Right ventricle myocardium superior (tissue), 1 donor: ENCODE results near the gene ZSCAN5C. TPM values are rescaled to one million over a fixed set of nuclear protein-coding genes. Genes with fewer than 3 reads are reported as not detected.
"Not testable (repeated sequence)": the region's sequence is repeated elsewhere in the genome, so short reads cannot be mapped to it uniquely, and the experiment has no call there.

Experiments used
- ATAC-seq: fragments of 200-7000 bp; cut with Tn5 transposase; one replicate; pipeline ENCODE4 v1.9.1; 2020; ENCODE audit warnings: mild to moderate bottlenecking; ENCODE audit not compliant: poor library complexity
- DNase-seq: peaks from one replicate; pipeline ENCODE4 v3.0.0-alpha.2; 2020
- intact Hi-C: fragments of 100-400 bp; cut with DNase I; formaldehyde crosslinking; loops from one replicate; pipeline ENCODE4 v1.11.2; 2022
- total RNA-seq: library from RNA; stranded (reverse); fragmentation: NEBNext Ultra II Directional; extraction: Animal tissue kit (Norgen Biotek cat#: 25700); gene quantifications from one replicate; pipeline ENCODE4 v1.2.1, GENCODE V29; 2021
- donor health status: DM: no; HTN: yes; CAD: no; lungs with severe emphysema.

ZSCAN5C gene
- total RNA-seq, 1 donor from 2014 or later, result not detected

DNA sequence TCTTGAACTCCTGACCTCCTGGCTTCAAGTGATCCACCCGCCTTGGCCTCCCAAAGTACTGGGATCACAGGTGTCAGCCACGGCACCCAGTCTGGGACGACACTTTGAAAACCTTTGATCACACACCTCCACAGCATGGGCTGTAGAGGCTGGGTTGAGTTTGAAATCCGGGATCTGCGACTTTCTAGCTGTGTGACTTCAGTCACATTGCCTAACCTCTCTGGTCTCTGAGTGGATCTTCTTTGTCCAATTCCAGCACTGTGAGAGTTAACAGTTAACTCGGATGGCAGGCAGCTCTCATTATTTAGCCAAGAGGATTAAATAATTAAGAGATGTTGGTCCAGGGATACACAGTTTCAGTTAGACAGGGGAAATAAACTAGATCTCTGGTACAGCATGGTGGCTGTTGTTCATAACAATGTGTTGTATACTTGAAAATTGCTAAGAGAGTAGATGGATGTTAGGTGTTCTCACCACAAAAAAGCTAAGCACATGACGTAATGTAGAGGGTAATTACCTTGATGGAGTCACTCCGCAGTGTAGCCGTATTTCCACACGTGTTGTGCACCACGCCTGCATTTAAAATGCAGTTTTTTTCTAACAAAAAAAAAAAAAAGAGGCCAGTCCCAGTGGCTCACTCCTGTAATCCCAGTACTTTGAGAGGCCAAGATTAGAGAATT lies 24.4 kb upstream of the ZSCAN5C start:
- ATAC-seq, result no peak
- intact Hi-C loops, result no loop called here
- no peak for DNase-seq

DNA sequence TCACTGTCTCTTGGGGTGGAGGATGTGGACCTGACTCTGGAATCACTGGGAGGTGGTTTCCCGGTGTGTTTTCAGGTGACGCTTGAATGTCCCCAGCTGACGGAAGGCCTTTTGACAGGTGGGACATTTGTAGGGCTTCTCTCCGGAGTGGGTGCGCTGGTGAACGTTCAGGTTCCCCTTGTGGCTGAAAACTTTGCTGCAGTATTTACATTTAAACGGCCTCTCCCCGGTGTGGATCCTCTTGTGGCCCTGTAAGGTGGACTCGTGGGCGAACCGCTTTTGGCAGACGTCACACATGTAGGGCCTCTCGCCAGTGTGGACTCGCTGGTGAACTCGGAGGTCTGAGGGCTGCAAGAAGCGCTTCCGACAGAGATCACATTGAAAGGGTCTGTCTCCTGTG lies 12.3 kb upstream of the ZSCAN5C start:
- no peak for ATAC-seq
- DNase-seq, result no peak
- intact Hi-C loops, result no loop called here

DNA sequence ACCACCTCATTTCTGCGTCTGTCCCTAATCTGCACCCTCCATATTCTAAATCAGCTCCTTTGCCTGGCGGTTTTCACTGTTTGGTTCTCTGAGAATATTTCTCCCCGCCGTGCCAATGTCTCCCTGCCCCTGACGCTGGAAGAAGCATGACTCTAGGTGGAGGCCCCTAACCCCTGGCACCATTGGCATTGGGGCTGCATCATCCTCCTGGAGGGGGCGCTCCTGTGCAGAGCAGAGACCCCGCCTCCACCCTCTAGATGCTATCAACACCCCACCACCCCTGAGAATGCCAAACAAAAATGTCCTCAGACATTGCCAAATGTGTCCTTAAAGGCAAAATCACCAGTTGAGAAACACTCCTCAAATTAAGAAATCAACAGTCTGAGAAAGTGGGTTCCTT lies 11.0 kb upstream of the ZSCAN5C start:
- ATAC-seq (no peak), DNase-seq (no peak)
- intact Hi-C loops, result no loop called here

DNA sequence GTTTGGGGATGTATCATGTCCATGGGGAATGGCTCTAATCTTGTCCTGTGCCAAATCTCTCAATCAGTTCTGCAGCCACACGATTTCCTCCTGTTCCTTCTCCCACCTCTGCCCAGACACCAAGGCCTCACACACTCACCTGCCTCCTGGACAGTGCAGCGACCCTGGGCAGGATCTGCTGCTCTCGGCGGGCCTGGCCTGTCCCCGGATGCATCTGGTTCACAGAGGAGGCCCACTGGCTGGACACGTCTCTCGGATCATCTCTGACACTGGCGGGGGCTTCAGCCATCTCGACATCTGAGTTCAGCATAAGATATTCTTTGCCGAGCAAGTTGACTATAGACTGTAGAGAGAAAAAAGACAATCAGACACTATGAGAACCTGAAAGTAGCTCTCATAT lies 10.4 kb upstream of the ZSCAN5C start:
- DNase-seq (no peak), ATAC-seq (no peak)
- intact Hi-C loops, result no loop called here

DNA sequence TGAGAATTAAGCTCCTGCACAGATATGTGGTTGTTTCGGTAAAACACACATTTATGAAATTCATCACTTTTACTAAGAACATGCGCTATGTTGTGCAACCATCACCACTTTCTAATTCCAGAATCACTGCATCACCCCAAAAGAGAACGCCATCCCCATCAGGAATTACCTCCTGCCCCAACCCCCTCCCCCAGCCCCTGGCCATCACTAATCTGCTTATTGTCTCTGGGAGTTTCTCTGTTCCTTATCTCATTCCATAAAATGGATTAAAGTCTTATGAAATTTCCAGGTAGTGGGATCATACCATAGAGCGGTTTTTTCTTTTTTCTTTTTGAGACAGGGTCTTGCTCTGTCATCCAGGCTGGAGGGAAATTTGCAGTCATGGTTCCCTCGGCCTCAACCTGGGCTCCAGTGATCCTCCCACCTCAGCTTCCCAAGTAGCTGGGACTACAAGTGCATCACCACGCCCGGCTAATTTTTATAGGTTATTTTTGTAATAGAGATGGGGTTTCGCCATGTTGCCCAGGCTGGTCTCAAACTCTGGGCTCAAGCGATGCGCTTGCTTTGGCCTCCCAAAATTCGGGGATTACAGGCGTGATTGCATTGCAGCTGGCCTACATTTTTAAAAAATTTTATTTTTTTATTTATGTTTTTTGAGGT lies 8.0 kb upstream of the ZSCAN5C start:
- intact Hi-C loops, result no loop called here
- ATAC-seq, result no peak
- DNase-seq, result no peak

DNA sequence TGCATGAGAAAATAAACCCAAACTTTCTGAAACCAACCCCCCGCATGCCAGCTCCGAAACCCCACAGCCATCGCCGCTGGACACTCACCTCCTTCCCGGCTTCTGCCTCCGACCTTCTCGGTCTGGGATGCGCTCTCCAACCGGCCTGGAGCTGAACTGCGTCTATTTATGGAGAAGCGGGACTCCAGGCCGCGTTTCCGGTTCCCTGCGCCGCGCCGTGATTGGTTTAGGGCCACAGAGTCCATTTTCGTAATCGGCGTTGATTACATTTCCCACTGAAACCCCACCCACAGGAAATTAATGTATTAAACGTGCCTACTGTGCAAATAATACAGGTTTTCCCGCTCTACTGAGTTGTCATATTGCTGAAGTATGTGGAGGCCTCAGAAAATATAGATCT lies 4.4 kb upstream of the ZSCAN5C start, which contains the start of gene ZSCAN5B:
Gene ZSCAN5B (minus strand): TSS at position 138 of the 400 bp plus-strand sequence. CDS start 4,731 bp downstream, outside the sequence.
- DNase-seq, intact Hi-C loops, ATAC-seq: not testable (repeated sequence)

DNA sequence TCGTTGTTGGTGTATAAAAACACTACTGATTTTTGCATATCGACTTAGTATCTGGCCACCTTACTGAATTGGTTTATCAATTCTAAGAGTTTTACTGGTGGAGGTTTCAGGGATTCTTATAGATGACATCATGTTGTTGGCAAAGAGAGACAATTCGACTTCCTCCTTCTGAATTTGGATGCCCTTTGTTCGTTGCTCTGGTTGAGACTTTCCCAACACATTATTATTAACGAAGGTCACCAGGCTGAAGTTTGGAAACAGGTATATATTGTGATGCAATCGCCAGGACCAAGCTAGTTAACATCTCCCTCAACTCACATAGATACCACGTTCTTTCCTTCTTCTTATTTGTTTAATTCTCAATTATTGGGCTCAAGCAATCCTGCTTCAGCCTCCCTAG lies 2.4 kb upstream of the ZSCAN5C start:
- intact Hi-C loops, result no loop called here
- no peak for ATAC-seq
- DNase-seq, result no peak

DNA sequence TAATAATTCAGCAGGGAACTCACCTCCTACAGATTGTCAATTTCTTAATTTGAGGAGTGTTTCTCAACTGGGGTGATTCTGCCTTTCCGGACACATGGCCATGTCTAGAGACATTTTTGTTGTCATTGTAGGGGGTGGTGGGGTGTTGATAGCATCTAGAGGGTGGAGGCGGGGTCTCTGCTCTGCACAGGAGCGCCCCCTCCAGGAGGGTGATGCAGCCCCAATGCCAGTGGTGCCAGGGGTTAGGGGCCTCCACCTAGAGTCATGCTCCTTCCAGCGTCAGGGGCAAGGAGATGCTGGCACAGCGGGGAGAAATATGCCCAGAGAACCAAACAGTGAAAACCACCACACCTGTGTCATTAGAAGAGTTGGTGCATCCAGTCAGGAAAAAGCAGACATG lies 5.5 kb downstream of the ZSCAN5C start:
- ATAC-seq, intact Hi-C loops, DNase-seq: not testable (repeated sequence)

DNA sequence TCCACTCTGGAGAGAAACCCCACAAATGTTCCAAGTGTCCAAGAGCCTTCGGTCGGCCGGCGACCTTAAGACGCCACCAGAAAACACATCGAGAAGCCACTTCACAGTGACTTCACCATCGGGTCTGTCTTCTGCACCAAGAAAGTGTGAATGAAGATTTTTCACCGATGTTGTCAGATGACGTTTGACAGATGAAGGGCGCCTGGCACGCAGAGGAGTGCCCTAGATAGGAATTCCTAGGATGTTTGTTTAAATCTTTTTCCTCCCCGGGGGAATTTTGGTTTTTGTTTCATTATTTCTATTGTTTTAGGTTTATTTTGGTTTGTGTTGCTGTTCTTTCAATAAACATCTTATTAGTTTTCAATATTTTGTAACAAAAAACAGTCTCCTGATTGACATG lies 7.0 kb downstream of the ZSCAN5C start:
- intact Hi-C loops, result no loop called here
- DNase-seq (no peak), ATAC-seq (no peak)

DNA sequence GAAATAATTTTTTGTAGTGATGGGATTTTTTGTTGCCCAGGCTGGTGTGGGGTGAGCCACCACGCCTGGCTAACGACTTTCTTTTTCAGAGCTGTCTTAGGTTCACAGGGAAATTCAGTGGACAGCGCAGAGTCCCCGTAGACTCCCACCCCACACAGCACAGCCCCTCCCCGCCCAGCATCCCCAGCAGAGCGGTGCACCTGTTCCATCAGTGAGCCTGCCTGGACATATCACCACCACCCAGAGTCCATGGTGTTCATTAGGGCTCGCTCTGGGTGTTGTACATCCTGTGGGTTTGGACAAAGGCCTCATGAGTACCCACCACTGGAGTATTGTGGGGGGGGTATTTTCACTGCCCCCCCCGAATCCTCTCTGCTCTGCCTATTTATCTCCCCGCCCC lies 8.0 kb downstream of the ZSCAN5C start:
- DNase-seq, intact Hi-C loops, ATAC-seq: not testable (repeated sequence)

DNA sequence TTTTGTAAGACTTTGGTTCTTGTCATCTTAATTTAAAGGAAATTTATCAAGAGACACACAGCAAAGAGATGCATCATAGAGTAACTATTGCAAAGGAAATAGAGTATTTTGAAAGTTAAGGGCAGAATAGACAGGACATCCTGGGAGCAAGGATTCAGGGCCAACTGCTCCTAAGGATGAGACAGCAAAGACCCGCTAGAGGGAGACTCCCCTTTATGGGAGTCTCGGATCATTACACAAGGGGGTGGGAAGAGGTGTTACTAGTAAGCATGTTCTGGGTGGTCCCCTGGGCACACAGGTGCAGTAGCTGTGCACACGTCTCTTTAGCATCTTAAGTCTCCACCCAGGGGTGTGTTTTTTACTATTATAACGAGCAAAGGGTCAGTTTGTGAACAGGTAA lies 9.6 kb downstream of the ZSCAN5C start:
- intact Hi-C loops, result no loop called here
- no peak for DNase-seq
- no peak for ATAC-seq

DNA sequence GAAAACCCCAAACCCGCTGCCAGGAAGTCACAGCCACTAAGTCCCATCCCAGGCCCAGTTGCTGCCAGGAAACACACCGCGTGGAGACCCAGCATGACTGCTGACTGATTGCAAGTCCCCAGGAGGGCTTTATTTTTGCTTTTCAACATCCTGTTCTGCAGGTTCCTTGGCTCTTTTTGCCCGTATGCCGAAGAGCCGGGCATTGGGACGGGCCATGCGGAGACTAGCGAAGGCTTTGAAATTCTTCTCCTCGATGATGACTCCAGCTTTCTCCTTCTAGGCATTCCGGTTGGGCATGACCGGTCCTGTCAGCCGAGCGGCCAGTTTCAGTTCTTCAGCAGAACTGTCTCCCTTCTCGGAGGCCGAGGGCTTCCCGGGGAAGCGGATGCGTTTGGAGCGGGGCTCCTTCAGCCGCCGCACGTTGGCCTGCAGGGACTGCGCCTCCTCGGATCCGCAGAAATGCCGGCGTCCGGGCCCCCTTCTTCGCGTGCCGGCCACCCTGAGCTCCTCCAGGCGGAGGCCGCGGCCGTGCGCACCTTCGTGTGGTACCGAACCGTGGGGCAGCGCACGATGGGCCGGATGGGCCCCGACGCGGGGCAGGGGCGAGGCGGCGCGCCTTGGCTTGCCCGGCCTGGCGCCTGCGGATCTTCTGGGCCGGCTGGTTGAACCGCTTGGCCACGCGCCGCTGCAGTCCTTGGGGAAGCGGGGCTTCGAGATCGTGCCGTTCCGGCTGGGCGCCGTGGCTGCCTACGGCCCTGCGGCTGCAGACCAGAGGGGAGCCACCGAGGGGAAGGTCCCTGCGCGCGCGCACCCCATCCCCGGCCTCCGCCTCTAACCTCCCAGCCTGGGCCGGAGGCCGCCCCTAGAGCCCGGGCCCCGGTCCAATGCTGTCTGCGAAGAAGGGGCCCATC lies 15.2 kb downstream of the ZSCAN5C start:
- intact Hi-C loops, result no loop called here
- DNase-seq, result peak; percentile 44
- ATAC-seq, result peak; percentile 49

DNA sequence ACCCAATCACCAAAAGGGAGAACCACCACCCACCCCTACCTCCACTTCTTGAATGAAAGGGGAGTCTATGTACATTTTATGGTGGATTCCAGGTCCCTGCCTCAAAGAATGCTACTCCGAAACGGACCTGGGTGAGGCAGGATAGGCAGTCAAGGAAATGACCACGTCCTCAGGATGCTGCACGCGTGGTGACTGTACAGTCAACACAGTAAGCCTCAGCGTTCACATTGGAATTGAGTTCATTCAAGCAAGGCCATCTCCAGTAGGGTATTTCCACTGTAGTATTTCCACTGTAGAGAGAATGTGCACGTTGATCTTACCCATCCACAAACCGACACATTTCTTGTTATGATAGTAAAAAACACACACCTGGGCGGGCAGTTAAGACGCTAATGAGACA lies 16.9 kb downstream of the ZSCAN5C start:
- ATAC-seq (no peak), DNase-seq (no peak)
- intact Hi-C loops, result no loop called here

DNA sequence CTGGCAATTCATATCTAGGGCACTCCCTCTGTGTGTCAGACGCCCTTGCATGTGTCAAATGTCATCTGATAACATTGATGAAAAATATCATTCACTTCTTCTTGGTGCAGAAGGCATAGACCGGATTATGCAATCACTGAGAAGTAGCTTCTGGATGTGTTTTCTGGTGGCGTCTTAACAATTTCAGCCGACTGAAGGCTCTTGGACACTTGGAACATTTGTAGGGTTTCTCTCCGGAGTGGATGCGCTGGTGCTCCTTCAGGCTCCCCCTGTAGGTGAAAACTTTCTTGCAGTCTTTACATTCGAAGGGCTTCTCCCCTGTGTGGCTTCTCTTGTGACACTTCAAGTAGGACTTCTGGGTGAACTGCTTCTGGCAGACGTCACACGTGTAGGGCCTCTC lies 19.4 kb downstream of the ZSCAN5C start:
- DNase-seq, intact Hi-C loops, ATAC-seq: not testable (repeated sequence)

DNA sequence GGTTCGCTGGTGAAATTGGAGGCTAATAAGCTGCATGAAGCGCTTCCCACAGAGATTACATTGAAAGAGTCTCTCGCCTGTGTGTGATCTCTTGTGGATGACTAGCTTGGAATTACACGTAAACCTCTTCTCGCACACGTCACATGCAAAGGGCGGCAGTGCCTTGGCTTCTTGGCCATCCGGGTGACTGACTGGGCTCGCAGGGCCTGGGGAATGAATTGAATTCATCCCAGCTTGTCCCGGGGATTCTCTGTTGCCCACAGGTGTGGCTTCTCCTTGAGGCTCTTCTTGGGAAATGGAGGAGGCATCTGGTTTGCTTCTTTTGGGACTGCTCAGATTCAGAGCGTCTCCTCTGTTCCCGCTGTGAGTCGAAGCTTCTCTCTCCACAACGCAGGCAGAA lies 19.8 kb downstream of the ZSCAN5C start:
- DNase-seq (no peak), ATAC-seq (no peak)
- intact Hi-C loops, result no loop called here

DNA sequence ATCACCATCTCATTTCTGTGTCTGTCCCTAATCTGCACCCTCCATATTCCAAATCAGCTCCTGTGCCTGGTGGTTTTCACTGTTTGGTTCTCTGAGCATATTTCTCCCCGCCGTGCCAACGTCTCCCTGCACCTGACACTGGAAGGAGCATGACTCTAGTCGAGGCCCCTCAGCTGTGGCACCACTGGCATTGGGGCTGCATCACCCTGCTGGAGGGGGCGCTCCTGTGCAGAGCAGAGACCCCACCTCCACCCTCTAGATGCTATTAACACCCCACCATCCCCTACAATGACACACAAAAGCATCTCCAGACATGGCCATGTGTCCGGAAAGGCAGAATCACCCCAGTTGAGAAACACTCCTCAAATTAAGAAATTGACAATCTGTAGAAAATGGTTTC lies 20.8 kb downstream of the ZSCAN5C start:
- ATAC-seq (no peak), DNase-seq (no peak)
- intact Hi-C loops, result no loop called here

DNA sequence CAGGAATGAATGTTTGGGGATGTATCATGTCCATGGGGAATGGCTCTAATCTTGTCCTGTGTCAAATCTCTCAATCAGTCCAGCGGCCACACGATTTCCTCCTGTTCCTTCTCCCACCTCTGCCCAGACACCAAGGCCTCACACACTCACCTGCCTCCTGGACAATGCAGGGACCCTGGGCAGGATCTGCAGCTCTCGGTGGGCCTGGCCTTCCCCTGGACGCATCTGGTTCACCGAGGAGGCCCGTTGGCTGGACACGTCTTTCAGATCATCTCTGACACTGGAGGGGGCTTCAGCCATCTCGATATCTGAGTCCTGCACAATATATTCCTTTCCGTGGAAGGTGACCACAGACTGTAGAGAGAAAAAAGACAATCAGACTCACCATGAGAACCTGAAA lies 21.4 kb downstream of the ZSCAN5C start:
- intact Hi-C loops, result no loop called here
- ATAC-seq (no peak), DNase-seq (no peak)

DNA sequence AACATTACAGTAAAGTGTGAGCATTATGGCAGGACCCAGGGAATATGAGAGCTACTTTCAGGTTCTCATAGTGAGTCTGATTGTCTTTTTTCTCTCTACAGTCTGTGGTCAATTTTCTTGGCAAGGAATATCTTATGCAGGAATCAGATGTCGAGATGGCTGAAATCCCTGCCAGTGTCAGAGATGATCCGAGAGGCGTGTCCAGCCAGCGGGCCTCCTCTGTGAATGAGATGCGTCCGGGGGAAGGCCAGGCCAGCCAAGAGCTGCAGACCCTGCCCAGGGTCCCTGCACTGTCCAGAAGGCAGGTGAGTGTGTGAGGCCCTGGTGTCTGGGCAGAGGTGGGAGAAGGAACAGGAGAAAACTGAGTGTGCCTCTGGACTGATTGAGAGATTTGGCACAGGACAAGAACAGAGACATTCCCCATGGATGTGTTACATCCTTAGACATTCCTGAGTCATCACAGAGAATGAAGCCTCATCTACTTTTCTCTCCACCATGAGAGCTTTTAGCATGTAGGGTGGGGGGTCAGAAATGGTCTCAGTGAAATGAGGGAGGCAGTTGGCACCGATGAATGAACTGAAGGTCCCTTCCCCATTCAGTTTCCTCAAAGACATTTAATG lies 43.2 kb downstream of the ZSCAN5C start:
- ATAC-seq (no peak), DNase-seq (no peak)
- intact Hi-C loops, result no loop called here

DNA sequence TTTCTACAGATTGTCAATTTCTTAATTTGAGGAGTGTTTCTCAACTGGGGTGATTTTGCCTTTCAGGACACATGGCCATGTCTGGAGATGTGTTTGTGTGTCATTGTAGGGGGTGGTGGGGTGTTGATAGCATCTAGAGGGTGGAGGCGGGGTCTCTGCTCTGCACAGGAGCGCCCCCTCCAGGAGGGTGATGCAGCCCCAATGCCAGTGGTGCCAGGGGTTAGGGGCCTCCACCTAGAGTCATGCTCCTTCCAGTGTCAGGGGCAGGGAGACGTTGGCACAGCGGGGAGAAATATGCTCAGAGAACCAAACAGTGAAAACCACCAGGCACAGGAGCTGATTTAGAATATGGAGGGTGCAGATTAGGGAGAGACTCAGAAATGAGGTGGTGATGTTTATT lies 43.7 kb downstream of the ZSCAN5C start:
- intact Hi-C loops, DNase-seq, ATAC-seq: not testable (repeated sequence)
